SU-DHL-6 (cell line): ENCODE results near the gene ZSCAN25.

Source experiments
- H2AFZ ChIP-seq: fragments of 200-600 bp; sonication (generic); 2 replicates; pipeline ENCODE4 v1.6.1; 2014; ENCODE audit warnings: low read depth, mild to moderate bottlenecking, moderate library complexity, mixed read lengths, antibody characterized with exemption, low read length; ENCODE audit not compliant: severe bottlenecking
- H3F3A ChIP-seq: fragments of 200-600 bp; shearing (Covaris generic); 2 replicates; pipeline ENCODE4 v1.6.0; 2016; ENCODE audit warnings: antibody characterized with exemption, mild to moderate bottlenecking; ENCODE audit not compliant: insufficient read depth
- H3K27ac ChIP-seq: fragments of 200-600 bp; sonication (generic); 2 replicates; pipeline ENCODE4 v1.5.1; 2016; ENCODE audit warnings: low read depth, mild to moderate bottlenecking, low read length, moderate library complexity, mixed read lengths
- H3K27me3 ChIP-seq: fragments of 200-600 bp; sonication (generic), shearing (Covaris generic); 2 replicates; pipeline ENCODE4 v1.6.0; 2014; ENCODE audit warnings: mild to moderate bottlenecking, low read length
- H3K36me3 ChIP-seq: fragments of 200-600 bp; sonication (generic); 2 replicates; pipeline ENCODE4 v1.6.1; 2014; ENCODE audit warnings: mild to moderate bottlenecking, low read length, mixed read lengths
- H3K4me2 ChIP-seq: fragments of 300-600, 200-600 bp; shearing (Covaris generic), sonication (generic); 2 replicates; pipeline ENCODE4 v1.6.0; 2014; ENCODE audit warnings: low read length, low read depth, mild to moderate bottlenecking; ENCODE audit not compliant: poor library complexity, severe bottlenecking
- H3K4me3 ChIP-seq: fragments of 200-600 bp; sonication (generic); 2 replicates; pipeline ENCODE4 v1.5.1; 2014; ENCODE audit warnings: antibody characterized with exemption, low read length, mild to moderate bottlenecking, mixed read lengths; ENCODE audit not compliant: insufficient read depth, poor library complexity, severe bottlenecking
- H3K79me2 ChIP-seq: fragments of 200-600 bp; sonication (generic); 2 replicates; pipeline ENCODE4 v1.6.1; 2014; ENCODE audit warnings: mild to moderate bottlenecking, low read length, moderate library complexity; ENCODE audit not compliant: insufficient read depth
- H3K9ac ChIP-seq: fragments of 200-600 bp; sonication (generic); 2 replicates; pipeline ENCODE4 v1.7.0; 2014; ENCODE audit warnings: mild to moderate bottlenecking, low read length
- H3K9me2 ChIP-seq: fragments of 200-600 bp; sonication (generic); replicated peaks from 2 replicates; pipeline ENCODE4 v1.6.1; 2014; ENCODE audit warnings: low read length; ENCODE audit not compliant: insufficient read depth
- H3K9me3 ChIP-seq: fragments of 200-600 bp; sonication (generic); 2 replicates; pipeline ENCODE4 v1.6.1; 2014; ENCODE audit warnings: low read length, mixed read lengths; ENCODE audit not compliant: insufficient read depth
- H4K20me1 ChIP-seq: fragments of 200-600 bp; sonication (generic); 2 replicates; pipeline ENCODE4 v1.6.1; 2014; ENCODE audit warnings: low read depth, mild to moderate bottlenecking, antibody characterized with exemption, low read length, moderate library complexity, mixed read lengths
- CTCF ChIP-seq: fragments of 200-600 bp; sonication (generic); IDR thresholded peaks from one replicate; pipeline ENCODE4 v1.5.1; 2017; ENCODE audit warnings: antibody characterized with exemption, mild to moderate bottlenecking, low read length, moderate library complexity; ENCODE audit not compliant: insufficient read depth, poor library complexity, severe bottlenecking
- EZH2phosphoT487 ChIP-seq: fragments of 200-600 bp; sonication (generic), shearing (Covaris generic); conservative IDR thresholded peaks from 2 replicates; pipeline ENCODE4 v1.6.1; 2018; ENCODE audit warnings: mild to moderate bottlenecking, antibody characterized with exemption, low read length, moderate library complexity, mixed read lengths

Gene ZSCAN25

GRCh38 chr7:99672573-99672972 lies 55.8 kb downstream of the ZSCAN25 start:
- no peaks in the 10 kb centered on the region for H4K20me1 ChIP-seq
- no peak overlapping the region for H2AFZ ChIP-seq
- TF ChIP-seq EZH2phosphoT487 (no peak), CTCF (no peak)
- no peak overlapping the region for H3K4me3 ChIP-seq
- no peaks in the 10 kb centered on the region for H3F3A ChIP-seq
- no peaks in the 10 kb centered on the region for H3K9me3 ChIP-seq
- no peaks in the 10 kb centered on the region for H3K36me3 ChIP-seq
- H3K79me2 ChIP-seq, result no peaks in the 10 kb centered on the region
- no peaks in the 10 kb centered on the region for H3K9me2 ChIP-seq
- H3K9ac ChIP-seq, result no peak overlapping the region
- no peak overlapping the region for H3K4me2 ChIP-seq
- no peaks in the 10 kb centered on the region for H3K27me3 ChIP-seq
- no peak overlapping the region for H3K27ac ChIP-seq

GRCh38 chr7:99674995-99675742 lies 58.4 kb downstream of the ZSCAN25 start:
- Histone ChIP-seq H3K4me2 (no peak overlapping the region), H3F3A (no peaks in the 10 kb centered on the region), H2AFZ (no peak overlapping the region), H3K4me3 (no peak overlapping the region), H3K79me2 (no peaks in the 10 kb centered on the region), H3K27ac (no peak overlapping the region), H3K9me3 (no peaks in the 10 kb centered on the region), H4K20me1 (no peaks in the 10 kb centered on the region), H3K36me3 (no peaks in the 10 kb centered on the region), H3K27me3 (no peaks in the 10 kb centered on the region), H3K9me2 (no peaks in the 10 kb centered on the region), H3K9ac (no peak overlapping the region)
- TF ChIP-seq EZH2phosphoT487 (no peak), CTCF (no peak)

- Histone ChIP-seq H2AFZ (no peak overlapping the region), H3K9ac (no peak overlapping the region), H3K79me2 (no peaks in the 10 kb centered on the region), H4K20me1 (no peaks in the 10 kb centered on the region), H3F3A (no peaks in the 10 kb centered on the region), H3K9me3 (peaks cover 1% of the 10 kb centered on the region; the same call in 1 of the 2 replicates), H3K4me3 (no peak overlapping the region), H3K27ac (no peak overlapping the region), H3K27me3 (no peaks in the 10 kb centered on the region), H3K36me3 (no peaks in the 10 kb centered on the region), H3K4me2 (no peak overlapping the region), H3K9me2 (no peaks in the 10 kb centered on the region)
- no peak for TF ChIP-seq CTCF
- no peak for TF ChIP-seq EZH2phosphoT487
Measured at GRCh38 chr7:99677013-99677647, 60.4 kb downstream of the ZSCAN25 start.
